ENCODE data around the gene RPL18A. TPM values are rescaled to one million over a fixed set of nuclear protein-coding genes. Genes with fewer than 3 reads are reported as not detected.

Gene RPL18A
- total and polyA plus RNA-seq, 10 of the 15 experiments (the other 5 are each of a cell fraction or from before 2014, with no cell fraction given): 1,181 to 3,774 (median 2,300) TPM

DNA sequence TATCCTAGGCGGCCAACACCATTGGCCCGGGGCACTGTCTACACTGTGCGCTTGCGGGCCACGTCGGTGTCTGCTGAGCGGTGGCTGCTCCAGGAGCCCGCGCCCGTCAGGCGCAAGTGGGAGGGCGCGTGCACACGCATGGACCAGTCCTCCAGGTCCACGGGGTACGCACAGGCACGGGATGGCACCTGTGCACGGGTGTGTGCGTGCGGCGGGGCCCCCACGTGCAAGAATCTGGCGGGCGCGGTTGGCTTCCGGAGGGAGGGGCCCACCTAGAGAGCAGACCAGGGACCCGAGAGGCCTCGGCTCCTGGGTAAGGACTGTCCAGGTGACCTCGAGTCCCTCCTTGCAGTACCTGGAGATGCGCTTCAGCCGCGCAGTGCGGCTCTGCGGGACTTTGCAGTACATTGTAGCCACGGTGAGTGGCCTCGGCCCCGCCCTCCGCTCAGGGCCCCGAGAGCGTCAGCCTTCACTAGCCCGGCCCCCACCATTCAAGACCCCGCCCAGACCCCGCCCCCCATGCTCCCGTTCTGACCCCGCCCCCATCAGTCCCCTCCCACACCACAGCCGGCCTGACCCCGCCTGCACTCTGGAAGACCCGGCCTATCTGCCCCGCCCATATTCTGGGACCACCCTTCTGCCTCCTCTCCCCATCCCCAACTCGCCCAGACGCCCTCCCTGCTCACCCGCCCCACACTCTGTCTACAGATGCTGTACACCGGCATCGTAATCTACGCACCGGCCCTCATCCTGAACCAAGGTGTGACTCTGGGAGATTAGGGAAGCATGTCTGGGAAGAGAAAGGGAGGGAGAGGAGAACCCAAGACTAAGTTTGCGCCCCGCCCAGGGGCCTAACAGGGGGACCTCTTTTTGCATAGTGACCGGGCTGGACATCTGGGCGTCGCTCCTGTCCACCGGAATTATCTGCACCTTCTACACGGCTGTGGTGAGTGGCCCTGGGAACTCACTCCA, 14.4 kb downstream of the RPL18A start:
- H3K4me2 ChIP-seq (ENCODE audit: control insufficient read depth, insufficient read depth): peak overlapping the region; percentile 95
- POLR2A ChIA-PET: no interaction called here

More for the DNA sequence above, 14.4 kb downstream of the RPL18A start:
- ChIA-PET RAD21 (ENCODE audit: unreplicated experiment) (no interaction called here), SMC1A (ENCODE audit: uncharacterized antibody, unreplicated experiment) (no interaction called here), CTCF (interaction anchor here (2.5 kb wide), 1 partner anchor 59 kb away, joined by 8 read pairs; the partner anchor contains the start of gene CCDC124)
- H3K27me3 ChIP-seq (replicated peaks in 1 of 2; ENCODE audit: control insufficient read depth in 2 of 2, insufficient read depth in 2 of 2, low read length in 1 of 2): peaks cover 3 to 4% of the 10 kb centered on the region in 2 experiments; a peak in 3 of 4 replicates
- no peak overlapping the region for H3K27ac ChIP-seq (ENCODE audit: control insufficient read depth, insufficient read depth)
- in situ Hi-C loops (cut with MboI) (no loop called here), intact Hi-C loops (cut with micrococcal nuclease; ENCODE audit: unreplicated experiment) (loop anchor here (5.0 kb wide), 1 partner anchor 123 kb away; no protein-coding TSS in a partner anchor)
- DNase-seq (ENCODE audit: low read depth, low spot score): no peak
- 30% methylated on average over 53 of the region's 63 CpGs for WGBS (ENCODE audit: insufficient coverage, insufficient replicate concordance, low lambda C conversion rate, missing lambda C conversion rate)
- H3K79me2 ChIP-seq (ENCODE audit: control insufficient read depth, insufficient read depth, low read length): no peaks in the 10 kb centered on the region
- FAIRE-seq: peak; percentile 65
- peaks cover 3% of the 10 kb centered on the region; the same call in 1 of the 2 replicates for H3K4me1 ChIP-seq (ENCODE audit: control insufficient read depth, insufficient read depth, low read length)
- peak overlapping the region; percentile 1; the same call in 1 of the 2 replicates for H3K4me3 ChIP-seq
- no peaks in the 10 kb centered on the region for H3K9me3 ChIP-seq (replicated peaks; ENCODE audit: control insufficient read depth, insufficient read depth, low read length)
- no peak overlapping the region for H3K9ac ChIP-seq (ENCODE audit: control insufficient read depth, insufficient read depth, low read length)
- BruUV-seq (replicated peaks): no TSS peak
- H3K36me3 ChIP-seq (ENCODE audit: control insufficient read depth in 2 of 2, insufficient read depth in 2 of 2, low read length in 1 of 2): no peaks in the 10 kb centered on the region
- no peaks in the 10 kb centered on the region for H4K20me1 ChIP-seq (ENCODE audit: control insufficient read depth, insufficient read depth)
- peak; percentile 90 for ATAC-seq
- TF ChIP-seq BHLHE40 (IDR thresholded peaks at IDR 0.05; ENCODE audit: borderline replicate concordance in 1 of 2, low read depth in 2 of 2, low read length in 1 of 2) (peak; percentile 55 to 88), PAX8 (IDR thresholded peaks at IDR 0.05) (no peak), TCF7 (IDR thresholded peaks at IDR 0.05; ENCODE audit: borderline replicate concordance) (no peak), FOXM1 (IDR thresholded peaks at IDR 0.05; ENCODE audit: low read depth, low read length) (no peak)
- TF ChIP-seq, protein P1, sequence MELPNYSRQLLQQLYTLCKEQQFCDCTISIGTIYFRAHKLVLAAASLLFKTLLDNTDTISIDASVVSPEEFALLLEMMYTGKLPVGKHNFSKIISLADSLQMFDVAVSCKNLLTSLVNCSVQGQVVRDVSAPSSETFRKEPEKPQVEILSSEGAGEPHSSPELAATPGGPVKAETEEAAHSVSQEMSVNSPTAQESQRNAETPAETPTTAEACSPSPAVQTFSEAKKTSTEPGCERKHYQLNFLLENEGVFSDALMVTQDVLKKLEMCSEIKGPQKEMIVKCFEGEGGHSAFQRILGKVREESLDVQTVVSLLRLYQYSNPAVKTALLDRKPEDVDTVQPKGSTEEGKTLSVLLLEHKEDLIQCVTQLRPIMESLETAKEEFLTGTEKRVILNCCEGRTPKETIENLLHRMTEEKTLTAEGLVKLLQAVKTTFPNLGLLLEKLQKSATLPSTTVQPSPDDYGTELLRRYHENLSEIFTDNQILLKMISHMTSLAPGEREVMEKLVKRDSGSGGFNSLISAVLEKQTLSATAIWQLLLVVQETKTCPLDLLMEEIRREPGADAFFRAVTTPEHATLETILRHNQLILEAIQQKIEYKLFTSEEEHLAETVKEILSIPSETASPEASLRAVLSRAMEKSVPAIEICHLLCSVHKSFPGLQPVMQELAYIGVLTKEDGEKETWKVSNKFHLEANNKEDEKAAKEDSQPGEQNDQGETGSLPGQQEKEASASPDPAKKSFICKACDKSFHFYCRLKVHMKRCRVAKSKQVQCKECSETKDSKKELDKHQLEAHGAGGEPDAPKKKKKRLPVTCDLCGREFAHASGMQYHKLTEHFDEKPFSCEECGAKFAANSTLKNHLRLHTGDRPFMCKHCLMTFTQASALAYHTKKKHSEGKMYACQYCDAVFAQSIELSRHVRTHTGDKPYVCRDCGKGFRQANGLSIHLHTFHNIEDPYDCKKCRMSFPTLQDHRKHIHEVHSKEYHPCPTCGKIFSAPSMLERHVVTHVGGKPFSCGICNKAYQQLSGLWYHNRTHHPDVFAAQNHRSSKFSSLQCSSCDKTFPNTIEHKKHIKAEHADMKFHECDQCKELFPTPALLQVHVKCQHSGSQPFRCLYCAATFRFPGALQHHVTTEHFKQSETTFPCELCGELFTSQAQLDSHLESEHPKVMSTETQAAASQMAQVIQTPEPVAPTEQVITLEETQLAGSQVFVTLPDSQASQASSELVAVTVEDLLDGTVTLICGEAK (IDR thresholded peaks at IDR 0.05; ENCODE audit: borderline replicate concordance): no peak
- TF ChIP-seq, protein P2, sequence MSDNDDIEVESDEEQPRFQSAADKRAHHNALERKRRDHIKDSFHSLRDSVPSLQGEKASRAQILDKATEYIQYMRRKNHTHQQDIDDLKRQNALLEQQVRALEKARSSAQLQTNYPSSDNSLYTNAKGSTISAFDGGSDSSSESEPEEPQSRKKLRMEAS (IDR thresholded peaks at IDR 0.05; ENCODE audit: low read depth, low read length): peak; percentile 30; the same call in 1 of the 2 replicates
- peak overlapping the region; percentile 76 for H2AFZ ChIP-seq (ENCODE audit: control insufficient read depth, low read depth, low read length)
